Measurements from ENCODE around the gene CCND2.

The CCND2 gene

DNA sequence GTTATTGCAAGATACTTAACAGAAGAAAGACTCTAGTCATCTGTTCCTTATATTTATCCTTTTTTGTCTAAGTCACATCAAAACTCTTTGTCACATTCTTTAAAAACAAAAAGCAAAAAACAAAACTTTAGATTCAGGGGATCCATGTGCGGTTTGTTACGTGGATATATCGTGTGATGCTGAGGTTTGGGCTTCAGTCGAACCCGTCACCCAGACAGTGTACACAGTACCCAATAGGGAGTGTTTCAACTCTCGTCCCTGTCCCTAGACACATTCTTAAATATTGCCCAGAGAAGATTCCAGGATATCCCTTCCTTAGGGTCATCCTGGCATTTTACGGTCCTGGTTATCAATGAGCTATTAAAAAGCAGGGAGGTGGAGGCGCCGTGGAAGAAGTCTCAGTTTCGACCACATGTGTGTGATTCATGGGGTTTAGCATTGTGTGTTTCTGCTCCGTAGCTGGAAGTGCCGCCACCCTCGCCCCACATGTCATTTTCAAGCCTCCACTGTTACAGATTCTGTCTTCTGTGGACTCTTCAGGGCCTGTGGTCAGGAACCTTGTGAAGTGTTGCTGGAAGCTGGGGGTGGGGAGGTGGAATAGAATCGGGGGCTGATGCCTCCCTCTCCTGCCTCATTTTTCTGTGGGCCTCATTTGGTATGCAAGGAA is 19.9 kb downstream of the CCND2 start:
- no peak for DNase-seq

DNA sequence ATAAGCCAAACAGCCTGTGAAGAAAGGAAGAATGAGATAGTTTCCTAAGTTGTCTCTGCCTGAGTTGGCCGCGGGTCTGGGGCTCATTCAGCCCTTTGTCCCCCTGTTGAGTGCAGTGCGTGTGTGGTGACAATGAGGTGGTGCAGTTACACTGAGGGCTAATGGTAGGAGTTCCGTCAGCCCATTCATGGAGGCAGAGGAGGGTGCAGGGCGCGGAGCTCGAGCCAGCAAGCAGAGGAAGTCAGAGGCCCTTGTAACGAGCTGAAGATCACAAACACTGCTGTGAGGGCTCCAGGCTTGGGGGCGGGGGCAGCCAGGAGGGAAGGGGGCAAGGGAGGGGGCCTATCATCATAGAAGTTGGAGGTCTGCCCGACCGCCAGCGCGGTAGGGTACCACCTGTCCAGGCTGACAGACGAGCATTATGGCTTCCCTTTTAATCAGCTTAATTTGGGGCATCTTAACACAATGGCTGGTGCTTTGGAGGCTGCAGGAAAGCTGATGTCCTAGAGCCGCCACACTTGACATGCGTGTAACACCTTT is 20.5 kb downstream of the CCND2 start:
- DNase-seq, result no peak

DNA sequence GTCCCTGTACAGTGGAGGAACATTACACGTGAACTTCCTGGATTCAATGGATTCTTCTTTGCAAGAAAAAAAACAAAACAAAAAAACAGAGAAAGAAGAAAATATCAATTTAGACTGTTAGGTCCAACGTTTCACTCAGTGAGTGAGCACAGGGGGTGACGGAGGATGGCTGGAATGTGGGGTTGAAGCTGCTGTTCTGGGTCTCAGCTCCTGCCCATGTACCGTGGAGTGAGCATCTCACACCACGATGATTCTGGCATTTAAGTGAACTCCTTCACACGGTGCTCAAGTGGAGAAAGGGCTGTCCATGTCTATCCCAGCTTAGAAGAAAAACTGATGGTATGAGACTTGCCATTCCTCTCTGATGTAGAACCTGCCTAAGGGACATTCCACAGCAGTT is 23.2 kb downstream of the CCND2 start:
- DNase-seq, result no peak

DNA sequence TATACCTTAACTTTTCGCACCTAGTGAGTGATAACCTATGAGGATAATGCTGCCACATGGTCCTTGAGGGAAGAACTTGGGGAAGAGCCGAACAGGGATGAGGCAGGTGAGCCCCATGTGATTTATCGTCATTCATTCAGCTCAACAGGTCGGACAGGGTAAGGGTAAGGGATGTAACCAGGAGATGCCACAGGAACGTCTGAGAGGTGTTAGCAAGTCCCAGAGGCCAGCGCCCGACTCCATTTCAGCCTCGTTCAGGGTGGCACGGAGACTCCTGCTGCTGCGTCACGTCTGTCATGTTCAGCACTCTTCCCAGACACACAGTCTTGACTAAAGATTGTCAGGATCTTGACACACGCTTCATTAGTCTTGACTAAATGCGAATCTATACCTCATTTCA is 24.1 kb downstream of the CCND2 start:
- no peak for DNase-seq

DNA sequence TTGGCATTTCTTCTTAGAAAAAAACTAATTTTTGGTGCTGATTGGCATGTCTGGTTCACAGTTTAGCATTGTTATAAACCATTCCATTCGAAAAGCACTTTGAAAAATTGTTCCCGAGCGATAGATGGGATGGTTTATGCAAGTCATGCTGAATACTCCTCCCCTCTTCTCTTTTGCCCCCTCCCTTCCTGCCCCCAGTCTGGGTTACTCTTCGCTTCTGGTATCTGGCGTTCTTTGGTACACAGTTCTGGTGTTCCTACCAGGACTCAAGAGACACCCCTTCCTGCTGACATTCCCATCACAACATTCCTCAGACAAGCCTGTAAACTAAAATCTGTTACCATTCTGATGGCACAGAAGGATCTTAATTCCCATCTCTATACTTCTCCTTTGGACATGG is 27.3 kb downstream of the CCND2 start:
- no peak for DNase-seq

DNA sequence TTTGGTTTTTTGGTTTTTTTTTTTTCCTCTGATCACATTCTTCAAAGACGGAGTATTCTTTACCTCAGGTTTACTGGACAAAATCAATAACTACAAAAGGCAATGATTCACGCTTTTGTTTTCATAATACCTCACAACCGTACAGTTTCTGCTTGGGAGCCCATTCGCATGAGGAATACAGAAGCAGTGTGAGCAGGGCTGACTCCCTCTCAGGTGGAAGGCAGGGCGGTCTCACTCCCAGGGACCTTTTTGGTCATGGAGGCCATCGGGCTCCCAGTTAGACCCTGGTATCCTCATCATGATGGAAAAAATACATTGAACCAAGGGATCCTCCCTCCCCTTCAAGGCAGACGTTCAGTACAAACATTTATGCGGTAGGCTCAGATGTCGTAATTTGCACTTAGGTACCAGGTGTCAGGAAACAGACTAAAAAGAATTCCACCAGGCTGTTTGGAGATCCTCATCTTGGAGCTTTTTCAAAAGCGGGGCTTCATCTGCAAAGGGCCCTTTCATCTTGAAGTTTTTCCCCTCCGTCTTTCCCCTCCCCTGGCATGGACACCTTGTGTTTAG is 28.5 kb downstream of the CCND2 start:
- DNase-seq, result no peak

DNA sequence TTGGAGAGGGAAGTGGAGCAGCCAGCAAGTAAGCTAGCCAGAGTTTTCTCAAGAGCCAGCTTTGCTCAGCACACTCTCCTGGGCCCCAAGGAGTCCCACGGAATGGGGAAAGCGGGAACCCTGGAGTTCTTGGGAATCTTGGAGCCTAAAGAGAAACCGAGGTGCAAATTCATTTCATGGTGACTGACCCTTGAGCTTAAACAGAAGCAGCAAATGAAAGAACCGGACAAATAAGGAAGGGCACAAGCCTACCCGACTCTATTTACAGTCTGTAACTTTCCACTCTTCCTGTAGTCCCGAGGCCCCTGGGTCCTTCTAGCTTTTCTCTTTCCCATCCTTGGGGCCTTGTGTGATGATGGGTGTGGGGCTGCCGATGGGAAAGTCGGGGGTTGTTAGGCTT is 29.3 kb downstream of the CCND2 start:
- no peak for DNase-seq

DNA sequence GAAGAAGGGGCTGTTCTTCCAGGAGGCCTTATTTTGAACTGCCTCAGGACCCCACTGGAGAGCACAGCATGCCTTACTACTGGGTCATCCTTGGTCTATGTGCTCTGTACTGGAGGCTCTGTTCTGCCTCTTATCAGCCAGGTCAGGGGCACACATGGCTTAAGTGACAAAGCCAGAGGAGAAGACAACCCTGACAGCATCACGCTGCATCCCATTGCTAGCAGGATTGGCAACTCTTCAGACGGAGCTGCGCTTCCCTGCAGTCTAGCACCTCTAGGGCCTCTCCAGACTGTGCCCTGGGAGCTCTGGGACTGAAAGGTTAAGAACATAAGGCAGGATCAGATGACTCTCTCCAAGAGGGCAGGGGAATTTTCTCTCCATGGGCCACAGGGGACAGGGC is 30.2 kb downstream of the CCND2 start:
- DNase-seq, result no peak

DNA sequence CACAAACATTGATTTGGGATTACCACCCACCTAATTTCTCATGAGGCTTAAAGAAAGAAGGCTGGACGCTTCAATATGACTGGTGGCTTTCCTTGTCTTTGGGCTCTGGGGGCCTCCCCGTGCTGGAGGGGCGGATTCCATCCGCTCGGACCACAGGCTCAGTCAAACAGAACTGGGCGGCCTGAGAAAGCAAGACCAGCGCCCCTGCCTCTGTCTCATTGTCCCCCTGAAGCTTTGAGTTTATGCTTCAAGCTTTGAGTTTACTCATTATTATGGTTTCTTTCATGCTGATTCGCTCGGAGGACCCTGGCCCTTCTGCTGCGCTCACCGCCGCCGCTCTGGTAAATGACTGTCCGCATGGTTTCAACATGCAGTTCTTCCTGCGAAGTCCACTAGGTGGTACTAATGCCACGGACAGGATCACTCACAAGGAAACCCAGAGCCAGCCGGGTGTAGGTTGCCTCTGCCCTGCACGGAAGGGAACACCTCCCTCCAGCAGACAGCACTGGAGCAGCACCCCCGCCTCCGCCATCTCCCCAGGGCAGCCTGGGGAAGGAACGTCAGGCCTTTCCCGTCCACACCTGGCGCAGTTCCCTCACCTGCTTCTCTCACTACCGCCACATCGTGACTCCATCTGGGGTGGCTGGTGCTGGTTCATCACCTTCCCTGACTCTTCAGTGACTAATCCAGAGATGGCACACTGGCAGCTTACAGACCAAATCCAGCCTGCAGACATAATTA is 34.2 kb downstream of the CCND2 start:
- DNase-seq, result peak; percentile 99

DNA sequence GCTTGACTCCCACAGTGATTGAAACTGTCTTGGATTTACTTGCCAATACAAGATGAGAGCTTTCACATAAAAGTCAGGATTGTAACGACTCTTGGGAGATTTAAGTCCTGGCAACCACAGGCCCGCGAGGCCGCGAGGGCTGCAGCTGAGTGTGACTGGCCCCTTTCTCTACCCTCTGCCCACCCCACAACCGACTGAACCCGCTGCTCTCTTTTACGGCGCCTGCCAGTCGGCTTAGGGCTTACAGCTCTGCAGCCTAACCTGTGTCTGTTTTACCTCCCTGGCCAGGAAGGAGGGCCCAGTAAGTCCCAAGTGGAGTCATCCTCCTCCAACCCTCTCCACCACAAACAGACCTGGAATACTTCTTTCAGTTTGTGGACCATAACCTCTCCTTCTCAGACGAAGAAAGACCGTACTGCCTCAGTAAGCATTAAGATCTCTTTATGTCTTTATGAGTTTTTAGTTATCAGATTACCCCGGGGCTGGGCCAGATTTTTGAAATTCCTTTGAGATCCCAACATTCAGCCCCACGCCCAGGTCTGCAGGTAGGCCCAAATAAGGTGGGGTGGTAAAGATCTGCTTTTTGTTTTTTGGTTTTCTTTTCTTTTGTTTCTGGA is 34.9 kb downstream of the CCND2 start:
- peak; percentile 87 for DNase-seq

DNA sequence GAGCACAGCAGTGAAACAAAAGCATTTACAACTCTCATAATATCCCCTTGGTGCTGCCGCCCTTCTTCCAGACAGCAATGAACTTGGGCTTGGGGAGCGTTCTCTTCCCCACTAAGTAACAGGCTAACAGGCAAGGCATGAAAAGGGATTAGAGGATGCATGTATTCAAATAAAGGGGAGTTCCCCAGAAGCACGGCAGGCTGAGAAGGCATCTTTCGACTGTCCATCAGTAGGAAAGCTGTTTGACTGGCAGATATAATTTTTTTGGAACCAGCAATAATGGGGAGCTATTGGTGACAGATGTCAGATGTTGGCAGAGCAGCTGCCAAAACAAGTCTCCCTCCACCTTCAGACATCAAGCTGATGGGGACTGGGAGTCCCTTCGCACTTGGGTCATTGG is 38.2 kb downstream of the CCND2 start:
- DNase-seq, result no peak

DNA sequence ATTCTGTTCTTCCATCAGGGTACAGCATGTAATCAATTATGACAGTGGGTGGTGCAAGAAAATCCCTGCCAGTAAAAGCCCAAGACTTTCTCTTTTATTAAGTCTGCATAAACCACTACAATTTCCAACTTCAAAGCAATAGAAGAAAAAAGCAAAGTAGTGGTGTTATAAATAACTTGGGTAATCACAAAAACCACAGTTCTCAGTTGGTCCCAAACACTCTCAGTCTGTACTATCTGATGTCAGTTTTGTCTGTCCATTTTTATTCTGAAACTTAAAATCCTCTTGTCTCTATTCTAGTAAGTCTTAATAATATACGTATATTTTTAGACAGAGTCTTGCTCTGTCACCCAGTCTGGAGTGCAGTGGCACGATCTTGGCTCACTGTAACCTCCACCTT is 38.7 kb downstream of the CCND2 start:
- no peak for DNase-seq

DNA sequence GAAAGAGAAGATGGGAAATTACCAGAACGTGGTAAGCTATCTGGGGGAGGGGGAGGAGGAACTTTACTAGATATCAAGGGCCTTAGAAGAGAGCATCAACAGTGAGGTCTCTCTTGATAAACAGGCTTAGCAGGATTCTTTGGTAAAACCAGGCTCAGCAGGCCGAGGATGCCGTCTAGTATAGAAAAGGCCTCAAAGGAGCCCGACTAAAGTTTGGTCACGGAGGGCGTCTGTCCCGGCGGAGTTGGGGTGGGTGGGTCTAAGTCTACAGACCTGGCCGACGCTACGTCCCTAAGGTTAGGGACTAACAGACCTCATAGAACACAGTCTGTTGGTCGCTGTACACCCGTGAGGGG is 46.9 kb downstream of the CCND2 start:
- no peak for DNase-seq

DNA sequence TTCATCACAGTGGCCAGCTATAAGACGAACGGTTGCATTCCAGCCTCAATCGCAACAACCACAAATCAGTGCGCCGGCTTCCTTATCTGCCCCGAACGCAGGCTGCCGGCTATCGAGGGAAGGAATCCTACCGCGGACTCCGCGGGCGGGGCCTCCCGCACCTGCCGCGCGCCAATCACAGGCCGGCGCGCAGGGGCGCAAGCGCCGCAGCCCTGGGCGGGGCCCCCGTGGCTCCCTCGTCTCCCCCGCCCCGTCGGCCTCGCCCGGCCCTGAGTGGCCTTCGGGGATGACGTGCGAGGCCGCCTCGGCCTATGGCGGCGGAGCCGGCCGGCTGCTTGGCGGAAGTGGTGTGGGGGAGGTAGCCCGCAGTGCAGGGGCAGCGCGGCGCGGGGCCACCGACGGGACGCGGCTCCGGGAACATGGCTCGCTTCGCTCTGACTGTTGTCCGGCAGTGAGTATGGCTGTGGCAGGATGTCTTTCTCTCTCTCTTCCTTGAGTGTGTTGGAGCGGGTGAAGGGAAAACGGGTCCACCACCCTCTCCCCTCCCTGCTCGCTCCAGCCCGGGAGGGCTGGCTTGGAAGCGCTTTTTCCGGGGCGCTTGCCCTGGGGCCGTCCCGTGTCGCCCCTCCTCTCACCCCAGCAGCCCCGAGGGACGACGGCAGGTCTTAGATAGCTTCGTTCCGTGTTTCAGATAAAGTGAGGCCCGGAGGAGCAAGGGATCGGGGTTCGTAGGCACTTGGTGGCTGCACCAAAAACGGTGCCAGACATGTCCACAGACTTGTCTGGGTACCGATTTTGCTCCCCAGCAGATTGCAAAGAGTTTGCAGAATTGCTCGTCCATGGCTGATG is 47.5 kb downstream of the CCND2 start, which contains the start of gene TIGAR:
TSS of gene TIGAR (plus strand) at position 361 of the 849 bp plus-strand sequence. CDS start at position 420, 59 bp downstream.
- DNase-seq, result peak; percentile 99

DNA sequence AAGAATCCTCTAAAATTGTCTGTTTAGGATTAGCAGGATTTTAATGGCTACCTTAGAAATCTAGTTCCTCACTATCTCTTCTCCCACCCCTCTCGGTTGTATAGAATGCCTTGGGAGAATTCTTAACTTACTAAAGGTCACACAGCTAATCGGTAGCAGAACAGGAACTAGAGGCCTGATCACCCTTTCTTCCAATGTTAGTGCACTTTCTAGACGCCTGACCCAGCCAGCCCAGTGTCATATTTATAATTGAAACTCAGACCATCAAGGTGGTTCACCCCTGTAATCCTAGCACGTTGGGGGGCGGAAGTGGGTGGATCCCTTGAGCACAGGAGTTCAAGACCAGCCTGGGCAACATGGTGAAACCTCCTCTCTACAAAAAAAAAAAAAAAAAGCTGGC is 49.2 kb downstream of the CCND2 start:
- no peak for DNase-seq

Measured in islet precursor cell (in vitro differentiated cells).